GM12891 (cell line): Measurements from ENCODE around the gene LASP1.

ENCODE experiments used
- POLR2A ChIP-seq: IDR thresholded peaks from 2 replicates; pipeline ENCODE4 v1.6.1; 2011; ENCODE audit warnings: low read depth, low read length, control low read depth
- POLR2AphosphoS5 ChIP-seq: IDR thresholded peaks from 2 replicates; pipeline ENCODE4 v1.6.1; 2011; ENCODE audit warnings: low read depth, low read length, control low read depth

DNA sequence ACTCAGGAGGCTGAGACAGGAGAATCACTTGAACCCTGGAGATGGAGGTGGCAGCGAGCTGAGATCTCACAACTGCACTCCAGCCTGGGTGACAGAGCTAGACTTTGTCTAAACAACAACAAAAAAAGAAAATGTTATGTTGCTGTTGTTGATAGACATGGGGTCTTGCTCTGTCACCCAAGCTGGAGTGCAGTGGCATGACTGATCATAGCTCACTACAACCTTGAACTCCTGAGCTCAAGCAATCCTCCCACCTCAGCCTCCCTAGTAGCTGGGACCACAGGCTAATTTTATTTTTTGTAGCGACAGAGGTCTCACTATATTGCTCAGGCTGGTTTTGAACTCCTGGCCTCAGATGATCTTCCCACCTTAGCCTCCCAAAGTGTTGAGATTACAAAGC lies 77.3 kb downstream of the LASP1 start:
- no peak for TF ChIP-seq POLR2A
- TF ChIP-seq POLR2AphosphoS5, result no peak
